Thyroid gland (tissue), 4 donors: ENCODE data around the gene UBE2O.

ENCODE experiments used
- POLR2A ChIP-seq, 2 donors: fragments of 450-650 bp; IDR thresholded peaks; one replicate each; pipeline ENCODE4 v1.6.1; 2017; ENCODE audit warnings: antibody characterized with exemption in 2 of 2, mild to moderate bottlenecking in 2 of 2, moderate library complexity in 1 of 2
- TF ChIP-seq, protein P1 (sequence below), 6 experiments: fragments of 200-600 bp in 3 of 6; fragments of 450-650 bp in 3 of 6; sonication (generic) in 3 of 6; IDR thresholded peaks; one replicate each; pipeline ENCODE4 v1.5.1; 2016 to 2019; ENCODE audit warnings: antibody characterized with exemption in 6 of 6, mild to moderate bottlenecking in 2 of 6, inconsistent platforms in 1 of 6, moderate library complexity in 1 of 6

DNA sequence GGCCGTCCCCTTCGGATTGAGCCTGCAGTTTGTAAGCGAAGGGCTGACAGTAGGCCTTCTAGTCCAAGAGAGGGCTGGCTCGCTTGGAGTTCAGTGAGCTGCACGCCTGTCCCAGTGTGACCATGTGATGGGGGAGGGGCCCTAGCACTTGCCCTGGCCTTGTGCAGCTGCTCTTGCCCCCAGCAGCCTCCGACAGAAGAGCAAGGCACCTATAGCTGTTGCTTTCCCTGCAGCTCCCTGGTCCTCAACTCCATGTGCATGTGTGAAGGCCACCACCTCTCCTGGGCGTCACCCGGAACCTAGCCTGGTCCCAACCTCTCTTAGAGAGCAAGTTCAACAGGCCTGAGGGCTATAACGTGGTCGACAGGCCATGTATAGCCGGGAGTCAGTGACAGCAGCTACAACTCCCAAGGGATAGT is 62.9 kb downstream of the UBE2O start:
- no peak for TF ChIP-seq POLR2A (IDR thresholded peaks at IDR 0.05)
- TF ChIP-seq, protein P1, sequence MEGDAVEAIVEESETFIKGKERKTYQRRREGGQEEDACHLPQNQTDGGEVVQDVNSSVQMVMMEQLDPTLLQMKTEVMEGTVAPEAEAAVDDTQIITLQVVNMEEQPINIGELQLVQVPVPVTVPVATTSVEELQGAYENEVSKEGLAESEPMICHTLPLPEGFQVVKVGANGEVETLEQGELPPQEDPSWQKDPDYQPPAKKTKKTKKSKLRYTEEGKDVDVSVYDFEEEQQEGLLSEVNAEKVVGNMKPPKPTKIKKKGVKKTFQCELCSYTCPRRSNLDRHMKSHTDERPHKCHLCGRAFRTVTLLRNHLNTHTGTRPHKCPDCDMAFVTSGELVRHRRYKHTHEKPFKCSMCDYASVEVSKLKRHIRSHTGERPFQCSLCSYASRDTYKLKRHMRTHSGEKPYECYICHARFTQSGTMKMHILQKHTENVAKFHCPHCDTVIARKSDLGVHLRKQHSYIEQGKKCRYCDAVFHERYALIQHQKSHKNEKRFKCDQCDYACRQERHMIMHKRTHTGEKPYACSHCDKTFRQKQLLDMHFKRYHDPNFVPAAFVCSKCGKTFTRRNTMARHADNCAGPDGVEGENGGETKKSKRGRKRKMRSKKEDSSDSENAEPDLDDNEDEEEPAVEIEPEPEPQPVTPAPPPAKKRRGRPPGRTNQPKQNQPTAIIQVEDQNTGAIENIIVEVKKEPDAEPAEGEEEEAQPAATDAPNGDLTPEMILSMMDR (IDR thresholded peaks at IDR 0.05) = no peak
